Right lobe of liver (tissue), 6 donors: ENCODE measurements around the gene SUSD1. TPM values are rescaled to one million over a fixed set of nuclear protein-coding genes. Genes with fewer than 3 reads are reported as not detected.
"Not testable (repeated sequence)": the region's sequence is repeated elsewhere in the genome, so short reads cannot be mapped to it uniquely, and the experiment has no call there.

Experiments
- ATAC-seq, 4 donors: fragments of 200-7000 bp; cut with Tn5 transposase; one replicate each; pipeline ENCODE4 v1.9.1; 2020; ENCODE audit warnings: mild to moderate bottlenecking in 4 of 4, moderate library complexity in 4 of 4
- DNase-seq, 3 donors: peaks; one replicate each; pipeline ENCODE4 v3.0.0-alpha.2; 2020
- H3K27ac ChIP-seq, 3 donors: fragments of 200-600 bp; one replicate each; pipeline ENCODE4 v1.8.0; 2022
- H3K27me3 ChIP-seq, 2 donors: fragments of 200-600 bp; one replicate each; pipeline ENCODE4 v1.8.0; 2022
- H3K36me3 ChIP-seq, 4 donors: fragments of 200-600 bp; sonication (generic) in 1 of 4; one replicate each; pipeline versions ENCODE4 v1.5.1 to v1.8.0; 2017 to 2022; ENCODE audit warnings: control low read depth in 1 of 4
- H3K4me1 ChIP-seq, 4 donors: fragments of 200-600 bp; sonication (generic) in 1 of 4; one replicate each; pipeline versions ENCODE4 v1.5.1 to v1.8.0; 2017 to 2022; ENCODE audit warnings: control low read depth in 1 of 4
- H3K4me3 ChIP-seq, 3 donors: fragments of 200-600 bp; one replicate each; pipeline ENCODE4 v1.8.0; 2022
- H3K9me3 ChIP-seq, 4 donors: fragments of 200-600 bp; sonication (generic) in 1 of 4; one replicate each; pipeline versions ENCODE4 v1.5.1 to v1.8.0; 2017 to 2022; ENCODE audit warnings: control low read depth in 1 of 4
- POLR2A ChIP-seq: fragments of 450-650 bp; IDR thresholded peaks from one replicate; pipeline ENCODE4 v1.6.1; 2017; ENCODE audit warnings: antibody characterized with exemption, mild to moderate bottlenecking
- WGBS: methylation state at CpG from one replicate; pipeline ENCODE4 v1.1.6; 2018; ENCODE audit warnings: low coverage, low lambda C conversion rate; ENCODE audit not compliant: insufficient coverage; ENCODE audit errors: missing lambda C conversion rate; 5-methylcytosine and 5-hydroxymethylcytosine counted together
- intact Hi-C, 2 donors: fragments of 100-400 bp; cut with DNase I; formaldehyde crosslinking; loops; one replicate each; pipeline versions ENCODE4 v1.11.2 to v1.14.1; 2022
- total RNA-seq, 6 experiments: library from RNA; depleted of rRNA in 2 of 6; stranded (reverse); fragments of >200 nt in 2 of 6; fragmentation: NEBNext Ultra II Directional in 3 of 6; extraction: Animal tissue kit (Norgen Biotek cat#: 25700) in 3 of 6; gene quantifications; one replicate each; pipeline versions ENCODE4 v1.1.0 to v1.2.4, GENCODE V29; 2016 to 2023
- TF ChIP-seq, protein P1 (sequence below), 4 donors: fragments of 200-600 bp in 3 of 4; fragments of 450-650 bp in 1 of 4; IDR thresholded peaks; one replicate each; pipeline versions ENCODE4 v1.5.1 to v1.8.0; 2016 to 2022; ENCODE audit warnings: antibody characterized with exemption in 4 of 4, mild to moderate bottlenecking in 2 of 4
- donor health status: DM: no; HTN: yes; CAD: no.
- donor health status: DM: no; HTN: no; CAD: no.
- donor health status: DM: no; HTN: no; CAD: no.
- donor health status: DM: no; HTN: yes; CAD: no.
- donor health status: DM: no; HTN: yes; CAD: no.

SUSD1 gene
- total RNA-seq, 6 experiments from 2014 or later, result 2.7 to 7.2 (median 3.9) TPM

DNA sequence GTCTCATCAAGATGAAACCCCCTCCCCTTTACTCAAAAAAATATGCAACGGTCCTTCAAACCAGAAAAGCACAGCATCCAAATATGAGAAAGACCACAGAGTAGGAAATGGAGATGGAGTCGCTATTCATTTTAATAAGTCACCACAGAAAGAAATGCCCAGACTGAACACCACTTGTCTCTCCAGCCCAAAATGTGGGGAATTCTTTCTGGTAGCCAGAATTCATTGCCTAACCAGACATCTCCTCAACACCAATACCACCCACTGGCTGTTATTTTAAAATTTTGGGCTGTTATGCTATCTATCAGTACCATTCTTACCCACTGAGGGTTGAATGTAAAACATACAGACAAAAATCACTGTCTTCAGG is 100.1 kb downstream of the SUSD1 start:
- 19% methylated on average over 2 of the region's 2 CpGs for WGBS
- ATAC-seq (no peak), DNase-seq (no peak)
- no peaks in the 10 kb centered on the region for H3K36me3 ChIP-seq
- peak overlapping the region in 2 of 3 donors; percentile 67 to 70 for H3K27ac ChIP-seq
- TF ChIP-seq POLR2A, result no peak
- no peaks in the 10 kb centered on the region for H3K9me3 ChIP-seq
- no peak overlapping the region for H3K4me3 ChIP-seq
- H3K27me3 ChIP-seq, result no peaks in the 10 kb centered on the region
- intact Hi-C loops, result loop anchor here in 1 of 2 donors (10.0 kb wide), 1 partner anchor 310 kb away; no protein-coding TSS in a partner anchor
- peaks cover 0 to 8% (median 0%) of the 10 kb centered on the region in 4 donors for H3K4me1 ChIP-seq

DNA sequence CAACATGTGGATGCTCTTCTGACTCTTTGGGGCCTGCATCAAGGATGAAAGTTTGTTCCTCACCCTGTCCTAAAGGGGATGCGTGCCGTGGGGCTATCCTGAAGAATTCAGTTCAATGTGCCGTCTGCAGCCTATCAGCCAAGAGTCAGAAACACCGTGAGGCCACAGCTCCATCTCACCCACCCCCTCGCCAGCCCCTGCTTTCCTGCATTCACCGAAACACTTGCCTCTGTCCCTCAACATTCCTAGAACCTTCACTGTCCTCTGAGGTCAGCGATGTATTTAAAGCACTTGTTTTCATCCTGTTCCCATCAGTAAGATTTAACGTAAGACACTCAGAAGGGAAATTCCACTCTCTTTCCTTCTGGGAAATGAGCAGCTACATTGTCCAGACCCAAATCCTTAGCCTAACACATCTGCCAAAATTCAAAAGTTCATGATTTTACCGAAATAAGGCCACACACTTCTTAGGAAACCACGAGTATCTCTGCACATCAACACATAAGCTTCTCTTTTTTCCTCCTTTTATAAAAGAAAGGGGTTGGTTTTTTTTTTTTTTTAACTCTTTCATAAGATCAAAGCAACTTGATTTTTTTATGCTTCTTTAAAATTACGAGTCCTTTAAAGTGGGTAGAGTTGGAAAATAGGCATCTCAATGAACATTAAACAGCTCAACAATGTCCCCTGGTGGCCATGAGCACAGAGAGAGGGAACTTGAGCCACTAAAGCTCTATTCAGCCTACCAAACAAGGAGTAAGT is 100.7 kb downstream of the SUSD1 start:
- H3K36me3 ChIP-seq, result no peaks in the 10 kb centered on the region
- no peaks in the 10 kb centered on the region for H3K27me3 ChIP-seq
- no peak for TF ChIP-seq POLR2A
- TF ChIP-seq, protein P1, sequence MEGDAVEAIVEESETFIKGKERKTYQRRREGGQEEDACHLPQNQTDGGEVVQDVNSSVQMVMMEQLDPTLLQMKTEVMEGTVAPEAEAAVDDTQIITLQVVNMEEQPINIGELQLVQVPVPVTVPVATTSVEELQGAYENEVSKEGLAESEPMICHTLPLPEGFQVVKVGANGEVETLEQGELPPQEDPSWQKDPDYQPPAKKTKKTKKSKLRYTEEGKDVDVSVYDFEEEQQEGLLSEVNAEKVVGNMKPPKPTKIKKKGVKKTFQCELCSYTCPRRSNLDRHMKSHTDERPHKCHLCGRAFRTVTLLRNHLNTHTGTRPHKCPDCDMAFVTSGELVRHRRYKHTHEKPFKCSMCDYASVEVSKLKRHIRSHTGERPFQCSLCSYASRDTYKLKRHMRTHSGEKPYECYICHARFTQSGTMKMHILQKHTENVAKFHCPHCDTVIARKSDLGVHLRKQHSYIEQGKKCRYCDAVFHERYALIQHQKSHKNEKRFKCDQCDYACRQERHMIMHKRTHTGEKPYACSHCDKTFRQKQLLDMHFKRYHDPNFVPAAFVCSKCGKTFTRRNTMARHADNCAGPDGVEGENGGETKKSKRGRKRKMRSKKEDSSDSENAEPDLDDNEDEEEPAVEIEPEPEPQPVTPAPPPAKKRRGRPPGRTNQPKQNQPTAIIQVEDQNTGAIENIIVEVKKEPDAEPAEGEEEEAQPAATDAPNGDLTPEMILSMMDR (IDR thresholded peaks at IDR 0.05), result peak; percentile 85 to 98 (median 88)
- ATAC-seq (peak; percentile 77 to 88 (median 86)), DNase-seq (peak in 2 of 3 donors; percentile 64 to 67)
- intact Hi-C loops, result loop anchor here in 1 of 2 donors (10.0 kb wide), 1 partner anchor 310 kb away; no protein-coding TSS in a partner anchor
- H3K27ac ChIP-seq, result peak overlapping the region; percentile 6 to 74 (median 67)
- peaks cover 0 to 8% (median 0%) of the 10 kb centered on the region in 4 donors for H3K4me1 ChIP-seq
- WGBS, result 42% methylated on average over 9 of the region's 11 CpGs
- no peak overlapping the region for H3K4me3 ChIP-seq
- no peaks in the 10 kb centered on the region for H3K9me3 ChIP-seq

DNA sequence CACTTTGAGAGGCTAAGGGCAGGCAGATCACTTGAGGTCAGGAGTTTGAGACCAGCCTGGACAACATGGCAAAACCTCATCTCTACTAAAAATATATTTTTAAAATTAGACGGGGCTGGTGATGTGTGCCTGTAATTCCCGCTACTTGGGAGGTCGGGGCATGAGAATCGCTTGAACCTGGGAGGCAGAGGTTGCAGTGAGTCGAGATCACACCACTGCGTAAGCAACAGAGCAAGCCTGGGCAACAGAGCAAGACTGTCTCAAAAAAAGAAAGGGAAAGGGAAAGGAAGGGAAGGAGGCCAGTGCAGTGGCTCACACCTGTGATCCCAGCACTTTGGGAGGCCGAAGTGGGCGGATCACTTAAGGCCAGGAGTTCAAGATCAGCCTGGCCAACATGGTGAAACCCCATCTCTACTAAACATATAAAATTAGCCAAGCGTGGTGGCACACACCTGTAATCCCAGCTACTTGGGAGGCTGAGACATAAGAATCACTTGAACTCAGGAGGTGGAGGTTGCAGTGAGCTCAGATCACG is 101.4 kb downstream of the SUSD1 start:
- intact Hi-C loops, result loop anchor here in 1 of 2 donors (10.0 kb wide), 1 partner anchor 309 kb away; no protein-coding TSS in a partner anchor
- not testable (repeated sequence) for H3K27me3 ChIP-seq, H3K4me3 ChIP-seq, ATAC-seq, H3K9me3 ChIP-seq, H3K36me3 ChIP-seq, H3K4me1 ChIP-seq, DNase-seq
- WGBS, result 65% methylated on average over 7 of the region's 10 CpGs
- H3K27ac ChIP-seq, result peak overlapping the region; percentile 6 to 74 (median 67)

DNA sequence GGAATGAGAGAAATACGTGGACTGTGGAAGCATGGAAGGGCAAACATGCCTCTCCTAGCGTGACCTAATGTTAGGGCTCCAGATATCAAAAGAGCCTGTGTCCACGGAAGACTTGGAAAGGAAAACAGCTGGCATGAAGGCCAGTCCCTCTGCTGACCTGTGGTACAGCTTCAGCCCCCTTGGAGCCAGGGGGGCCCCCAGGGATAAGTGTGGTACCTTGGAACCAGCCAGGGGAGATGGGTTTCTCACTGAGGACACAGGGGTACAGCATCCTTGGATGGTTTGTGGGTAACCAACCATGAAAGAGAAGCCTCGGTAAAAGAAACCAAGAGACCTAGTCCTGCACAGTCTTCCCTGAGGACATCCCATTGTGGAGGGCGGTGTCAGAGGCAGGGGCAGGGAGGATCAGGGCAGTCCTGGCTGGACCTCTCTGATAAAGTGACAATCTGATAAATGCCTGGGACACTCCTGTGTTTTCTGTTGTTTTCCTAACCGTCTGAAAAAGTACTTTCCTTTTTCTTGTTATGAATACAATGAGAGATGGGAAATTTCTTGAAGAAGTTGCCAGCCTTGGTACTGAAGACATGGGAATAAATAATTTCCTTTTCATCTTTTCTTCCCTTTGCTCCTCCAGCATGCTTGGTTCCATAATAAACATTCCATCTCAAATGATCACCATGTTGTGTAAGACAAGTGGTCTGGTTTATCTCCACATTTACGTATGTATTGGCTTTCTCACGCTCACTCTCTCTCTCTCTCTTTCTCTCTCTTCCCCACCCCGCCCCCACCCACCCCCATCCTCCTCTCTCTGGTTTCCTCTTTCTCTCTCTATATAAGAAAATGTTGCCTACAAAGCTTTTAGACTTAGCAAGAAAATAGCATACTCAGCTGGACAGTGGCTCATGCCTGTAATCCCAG is 102.1 kb downstream of the SUSD1 start:
- peaks cover 0 to 8% (median 0%) of the 10 kb centered on the region in 4 donors for H3K4me1 ChIP-seq
- H3K27ac ChIP-seq, result peak overlapping the region; percentile 16 to 74 (median 67)
- no peaks in the 10 kb centered on the region for H3K9me3 ChIP-seq
- H3K27me3 ChIP-seq, result no peaks in the 10 kb centered on the region
- intact Hi-C loops, result loop anchor here in 1 of 2 donors (10.0 kb wide), 1 partner anchor 308 kb away; no protein-coding TSS in a partner anchor
- DNase-seq, result no peak
- no peaks in the 10 kb centered on the region for H3K36me3 ChIP-seq
- TF ChIP-seq, protein P1 (IDR thresholded peaks at IDR 0.05), result no peak
- no peak for TF ChIP-seq POLR2A
- no peak overlapping the region for H3K4me3 ChIP-seq
- peak; percentile 12 to 42 (median 31) for ATAC-seq
- 44% methylated on average over 9 of the region's 9 CpGs for WGBS
